GM18505 (cell line): ENCODE measurements around the gene ZNF536.

Experiments
- ATAC-seq: cut with Tn5 transposase; IDR thresholded peaks from one replicate; pipeline ENCODE4 v1.9.1; 2021; ENCODE audit not compliant: unreplicated experiment
- POLR2A ChIP-seq: IDR thresholded peaks from 4 replicates; pipeline ENCODE4 v1.6.1; 2011; ENCODE audit warnings: borderline replicate concordance; ENCODE audit not compliant: insufficient read depth, insufficient read length; ENCODE audit errors: extremely low read depth

Gene ZNF536

GRCh38 chr19:30378701-30379100 lies 6.5 kb downstream of the ZNF536 start:
- no peak for TF ChIP-seq POLR2A
- ATAC-seq, result no peak

GRCh38 chr19:30379841-30380610 lies 7.8 kb downstream of the ZNF536 start:
- TF ChIP-seq POLR2A, result no peak
- no peak for ATAC-seq

DNA sequence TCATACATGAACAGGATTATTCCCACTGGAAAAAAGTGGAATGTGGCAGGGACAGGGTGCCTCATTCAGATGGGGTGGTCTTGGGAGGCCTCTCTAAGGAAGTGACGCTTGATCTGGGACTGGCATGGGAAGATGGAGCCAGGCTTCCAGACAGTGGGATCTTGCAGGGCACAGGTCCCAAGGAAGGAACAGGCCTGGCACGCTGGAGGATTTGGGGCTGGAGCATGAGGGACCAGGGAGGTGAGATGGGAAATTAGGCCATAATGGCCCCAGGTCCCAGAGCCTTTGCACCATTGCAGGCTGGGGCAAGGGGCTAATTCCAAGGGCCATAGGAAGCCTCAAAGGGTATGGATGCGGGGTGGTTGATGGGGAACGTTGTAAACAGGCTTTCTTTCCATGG lies 9.2 kb downstream of the ZNF536 start:
- no peak for TF ChIP-seq POLR2A

GRCh38 chr19:30385174-30385573 lies 13.0 kb downstream of the ZNF536 start:
- TF ChIP-seq POLR2A, result no peak

More for the DNA sequence above, 9.2 kb downstream of the ZNF536 start:
- ATAC-seq, result no peak

GRCh38 chr19:30385666-30386065 lies 13.5 kb downstream of the ZNF536 start:
- ATAC-seq, result no peak
- TF ChIP-seq POLR2A, result no peak

More at GRCh38 chr19:30385174-30385573, 13.0 kb downstream of the ZNF536 start:
- no peak for ATAC-seq

DNA sequence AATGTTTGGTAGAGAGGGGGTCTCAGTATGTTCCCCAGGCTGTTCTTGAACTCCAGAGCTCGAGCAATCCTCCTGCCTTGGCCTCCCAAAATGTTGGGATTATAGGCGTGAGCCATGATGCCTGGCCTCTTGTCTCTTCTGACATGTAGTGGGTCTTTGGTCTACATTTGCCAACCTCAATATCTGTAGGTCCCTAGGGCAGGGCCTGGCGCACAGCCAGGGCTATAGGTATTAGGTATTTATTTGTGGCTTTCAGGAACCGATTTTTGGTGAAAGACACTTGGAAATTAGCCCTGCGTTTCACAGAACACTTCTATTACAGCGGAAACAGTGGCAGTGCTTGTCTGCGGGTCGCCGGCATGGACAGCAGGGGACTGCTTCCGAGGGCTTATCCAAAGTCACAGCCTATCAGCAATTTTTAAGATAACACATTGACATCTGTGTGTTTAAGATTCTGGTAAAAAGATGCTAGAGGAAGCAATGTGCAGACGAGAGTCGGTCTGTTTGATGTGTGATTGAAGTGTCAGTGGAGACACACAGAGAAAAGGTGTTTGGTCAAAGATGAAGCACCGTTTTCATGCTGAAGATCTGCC lies 14.5 kb downstream of the ZNF536 start:
- no peak for ATAC-seq
- TF ChIP-seq POLR2A, result no peak

DNA sequence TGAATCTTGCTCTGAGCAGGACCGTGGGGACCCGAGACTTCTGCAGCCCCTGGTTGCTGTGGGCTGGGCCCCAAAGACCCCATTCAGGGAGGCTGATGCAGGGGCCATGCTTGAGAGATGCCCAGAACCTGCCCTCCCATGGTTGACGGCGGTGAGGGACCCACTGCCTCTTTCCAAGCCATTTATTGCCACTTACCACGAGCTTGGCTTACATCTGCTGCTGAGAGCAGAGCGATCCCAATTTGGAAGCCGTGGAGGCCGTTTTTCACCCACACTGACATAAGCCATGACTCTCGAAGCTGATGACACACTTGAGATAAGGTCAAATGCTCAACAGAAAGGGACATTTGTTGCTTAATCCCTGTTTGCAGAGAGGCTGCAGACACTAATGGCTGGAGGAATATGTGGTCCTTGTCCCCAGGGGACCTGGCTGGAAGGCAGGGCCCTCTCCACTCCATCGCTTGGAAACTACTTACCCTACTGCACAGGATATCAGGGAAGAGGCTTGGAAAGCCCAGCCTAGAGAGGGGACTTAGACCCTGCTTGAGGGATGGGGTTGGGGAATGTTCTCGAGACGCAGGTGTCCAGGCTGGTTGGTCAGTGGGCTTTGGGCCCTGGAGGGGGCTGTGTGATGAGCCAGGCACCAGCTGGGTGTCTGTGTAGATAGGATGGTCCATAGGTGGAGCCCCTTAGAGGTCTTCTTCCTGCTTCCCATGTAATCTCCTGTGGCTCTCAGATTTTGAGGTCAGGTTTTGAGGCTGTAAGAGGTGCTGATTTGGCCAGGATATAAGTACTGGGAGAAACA lies 15.3 kb downstream of the ZNF536 start:
- TF ChIP-seq POLR2A, result no peak
- ATAC-seq, result no peak

- no peak for ATAC-seq
- TF ChIP-seq POLR2A, result no peak
Measured at GRCh38 chr19:30388327-30388726, 16.1 kb downstream of the ZNF536 start.

- no peak for ATAC-seq
- no peak for TF ChIP-seq POLR2A
Measured at GRCh38 chr19:30388819-30389218, 16.6 kb downstream of the ZNF536 start.

- no peak for ATAC-seq
Measured at GRCh38 chr19:30390356-30390988, 18.3 kb downstream of the ZNF536 start.

DNA sequence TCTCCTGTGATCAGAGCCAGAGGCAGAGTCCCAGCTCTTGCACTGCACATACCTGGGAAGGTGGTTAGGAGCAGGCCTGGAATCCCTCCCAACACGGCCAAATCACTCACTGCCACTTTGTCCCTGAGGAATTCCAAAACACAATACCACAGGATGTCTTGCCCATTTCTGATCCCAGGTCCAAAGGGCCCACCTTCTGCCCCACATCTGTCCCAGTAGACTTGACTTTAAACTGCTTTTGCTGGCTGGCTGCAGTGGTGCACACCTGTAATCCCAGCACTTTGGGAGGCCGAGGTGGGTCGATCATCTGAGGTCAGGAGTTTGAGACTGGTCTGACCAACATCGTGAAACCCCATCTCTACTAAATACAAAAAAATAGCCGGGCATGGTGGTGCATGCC lies 18.9 kb downstream of the ZNF536 start:
- no peak for ATAC-seq
- no peak for TF ChIP-seq POLR2A

More at GRCh38 chr19:30390356-30390988, 18.3 kb downstream of the ZNF536 start:
- TF ChIP-seq POLR2A, result no peak

DNA sequence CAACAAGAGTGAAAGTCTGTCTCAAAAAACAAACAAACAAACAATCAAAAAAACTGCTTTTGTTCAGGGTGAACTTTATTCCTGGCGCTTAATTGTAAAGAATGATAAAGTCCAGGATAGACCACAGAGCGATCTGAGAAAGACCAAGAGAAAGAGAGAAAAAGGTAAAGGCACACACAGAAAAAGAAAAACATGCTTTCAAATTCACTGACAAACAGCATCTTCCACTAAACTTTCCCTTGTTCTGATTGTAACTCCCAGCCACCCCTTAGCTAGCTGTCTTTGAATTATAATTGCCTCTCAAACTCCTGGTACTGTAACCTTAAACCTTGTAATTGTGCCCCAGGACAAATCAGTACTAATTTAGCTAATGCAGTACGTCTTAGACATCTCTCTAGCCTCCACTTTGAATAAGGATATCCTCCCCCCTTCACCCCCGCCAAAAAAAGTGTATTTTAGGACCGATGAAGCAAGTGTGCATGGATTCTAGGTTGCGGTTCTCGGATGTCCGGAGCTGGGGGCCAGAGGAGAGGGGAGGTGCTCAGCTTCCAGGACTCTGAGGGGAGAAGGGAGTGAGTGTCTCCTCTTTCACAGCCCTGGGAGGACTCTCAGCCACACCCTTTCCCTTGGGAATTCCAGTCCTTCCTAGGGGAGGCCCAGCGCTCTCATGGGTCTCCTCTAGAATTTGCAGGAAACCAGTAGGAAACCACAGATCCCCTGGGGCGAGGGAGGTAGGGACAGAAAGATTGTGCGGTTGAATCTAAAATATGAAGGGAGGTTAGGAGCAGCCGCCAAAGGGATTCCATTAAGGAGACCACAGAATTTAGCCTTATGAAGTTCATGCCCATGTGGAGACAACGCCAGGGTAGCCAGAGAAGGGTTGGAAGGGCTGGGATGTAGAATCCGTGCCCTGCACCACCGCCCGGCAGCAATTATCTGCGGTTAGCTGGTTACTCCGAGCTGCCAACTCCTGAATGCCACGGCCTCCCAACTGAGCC lies 19.7 kb downstream of the ZNF536 start:
- ATAC-seq, result no peak
- TF ChIP-seq POLR2A, result no peak
